ENCODE measurements around the gene FGF8. TPM values are rescaled to one million over a fixed set of nuclear protein-coding genes. Genes with fewer than 3 reads are reported as not detected.

Gene FGF8
- total and polyA plus RNA-seq, 2 of the 8 experiments (the other 6 are each of a cell fraction or from before 2014, with no cell fraction given): 1.1 to 3.9 TPM

DNA sequence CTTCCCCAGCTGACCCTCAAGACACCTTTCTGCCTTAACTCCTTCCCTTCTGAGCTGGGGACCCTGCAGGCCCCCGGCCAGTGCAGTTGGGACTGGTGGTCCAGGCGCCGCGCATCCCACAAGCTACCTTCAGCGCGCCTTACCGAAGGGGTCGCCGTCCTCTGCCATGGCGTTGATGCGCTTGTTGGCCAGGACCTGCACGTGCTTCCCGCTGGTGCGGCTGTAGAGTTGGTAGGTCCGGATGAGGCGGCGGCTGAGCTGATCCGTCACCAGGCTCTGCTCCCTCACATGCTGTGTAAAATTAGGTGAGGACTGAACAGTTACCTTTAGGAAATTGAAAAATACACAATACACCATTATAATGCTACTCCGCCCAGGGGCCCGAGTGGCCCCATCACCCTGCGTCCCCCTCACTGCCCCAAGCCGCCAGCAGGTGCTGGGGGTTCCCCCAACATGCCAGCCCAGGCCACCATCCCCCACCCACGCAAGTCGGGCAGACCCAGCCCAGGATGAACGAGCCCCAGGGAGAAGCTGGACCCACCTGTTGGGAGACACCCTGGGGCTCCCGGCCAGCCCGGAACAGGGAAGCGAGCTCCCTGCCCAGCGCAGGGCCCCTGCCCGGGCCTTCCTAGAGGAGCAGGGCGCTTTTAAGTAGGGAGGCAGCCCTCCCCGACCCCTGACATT, 1.2 kb downstream of the FGF8 start (continued):
- TF ChIP-seq, protein P1, sequence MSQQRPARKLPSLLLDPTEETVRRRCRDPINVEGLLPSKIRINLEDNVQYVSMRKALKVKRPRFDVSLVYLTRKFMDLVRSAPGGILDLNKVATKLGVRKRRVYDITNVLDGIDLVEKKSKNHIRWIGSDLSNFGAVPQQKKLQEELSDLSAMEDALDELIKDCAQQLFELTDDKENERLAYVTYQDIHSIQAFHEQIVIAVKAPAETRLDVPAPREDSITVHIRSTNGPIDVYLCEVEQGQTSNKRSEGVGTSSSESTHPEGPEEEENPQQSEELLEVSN (IDR thresholded peaks at IDR 0.05): peak; percentile 99
- TF ChIP-seq KDM4A (IDR thresholded peaks at IDR 0.05; ENCODE audit: low read depth, low read length, severe bottlenecking) (peak; percentile 22), TBP (IDR thresholded peaks at IDR 0.05; ENCODE audit: low read depth, low read length) (no peak), CREB1 (IDR thresholded peaks at IDR 0.05) (peak; percentile 8; the same call in 1 of the 2 replicates), MAFK (IDR thresholded peaks at IDR 0.05; ENCODE audit: low read depth, low read length) (no peak), YY1 (IDR thresholded peaks at IDR 0.05; ENCODE audit: low read depth, low read length) (peak; percentile 82; the same call in 1 of the 2 replicates), CEBPB (IDR thresholded peaks at IDR 0.05; ENCODE audit: low read depth, low read length) (no peak), CTBP2 (IDR thresholded peaks at IDR 0.05; ENCODE audit: borderline replicate concordance, insufficient read depth, insufficient read length, low read length) (peak; percentile 60), RBBP5 (IDR thresholded peaks at IDR 0.05; ENCODE audit: borderline replicate concordance, low read depth, low read length) (0 out of 2 replicates have a peak, but pooled peaks have one; percentile 12), SP4 (IDR thresholded peaks at IDR 0.05; ENCODE audit: low read length) (no peak), GTF2F1 (IDR thresholded peaks at IDR 0.05; ENCODE audit: borderline replicate concordance, low read depth, low read length) (no peak), SIN3A (conservative IDR thresholded peaks at IDR 0.05 in 1 of 2, IDR thresholded peaks at IDR 0.05 in 1 of 2; ENCODE audit: low read depth in 1 of 2, low read length in 2 of 2) (no peak; a peak in 2 of 4 replicates), HDAC6 (IDR thresholded peaks at IDR 0.05; ENCODE audit: low read depth, low read length) (no peak)
- TF ChIP-seq, protein P2, sequence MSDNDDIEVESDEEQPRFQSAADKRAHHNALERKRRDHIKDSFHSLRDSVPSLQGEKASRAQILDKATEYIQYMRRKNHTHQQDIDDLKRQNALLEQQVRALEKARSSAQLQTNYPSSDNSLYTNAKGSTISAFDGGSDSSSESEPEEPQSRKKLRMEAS (IDR thresholded peaks at IDR 0.05): peak; percentile 99

All from H1 (cell line).